HPDE6-E6E7 (cell line): Measurements from ENCODE around the gene PRDM16.

Source experiments
- DNase-seq: peaks from one replicate; pipeline ENCODE4 v3.0.0; 2011; ENCODE audit warnings: missing footprints; ENCODE audit errors: extremely low spot score

Gene PRDM16

DNA sequence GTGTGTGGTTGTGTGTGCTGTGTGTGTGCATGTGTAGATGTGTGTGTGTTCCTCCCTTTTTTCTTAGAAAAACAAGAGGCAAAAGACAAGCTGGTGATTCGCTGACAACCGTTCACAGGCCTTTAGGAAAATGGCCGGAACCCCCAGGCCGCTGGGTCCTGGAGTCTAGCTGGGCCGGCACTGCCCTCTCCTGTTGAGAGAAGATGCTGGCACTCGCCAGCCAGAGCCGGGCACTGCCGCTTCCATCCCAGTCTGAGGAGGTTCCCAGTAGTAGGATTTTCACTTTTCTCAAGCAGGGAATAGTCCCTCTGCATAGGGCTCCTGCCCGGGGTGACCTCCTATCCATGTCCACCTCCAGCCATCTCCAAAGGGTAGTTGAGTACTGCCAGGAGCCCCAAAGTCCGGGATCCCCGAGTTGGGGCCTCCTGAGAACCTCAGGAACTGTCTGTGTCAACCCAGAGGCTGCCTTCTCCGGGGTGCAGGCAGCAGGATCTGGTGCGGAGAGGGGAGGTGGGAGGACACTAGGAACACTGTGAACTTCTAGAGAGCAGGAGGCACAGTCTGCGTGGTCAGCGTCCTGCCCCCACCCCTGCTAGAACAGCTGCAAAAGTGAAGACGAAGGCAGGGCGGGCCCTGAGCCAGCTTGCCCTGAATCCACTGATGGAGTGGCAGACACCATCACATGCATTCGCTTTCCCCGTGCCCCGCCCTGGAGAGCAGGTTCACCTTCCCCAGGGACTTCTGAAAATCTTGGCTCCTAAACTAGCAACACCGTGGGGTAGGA, 341.3 kb downstream of the PRDM16 start:
- DNase-seq: peak; percentile 5

- no peak for DNase-seq
Observed at GRCh38 chr1:3411806-3412205, 342.8 kb downstream of the PRDM16 start.

- DNase-seq: no peak
Observed at GRCh38 chr1:3412376-3412775, 343.4 kb downstream of the PRDM16 start.

GRCh38 chr1:3413975-3414710, 345.1 kb downstream of the PRDM16 start:
- no peak for DNase-seq

GRCh38 chr1:3415260-3416090, 346.5 kb downstream of the PRDM16 start:
- no peak for DNase-seq

DNA sequence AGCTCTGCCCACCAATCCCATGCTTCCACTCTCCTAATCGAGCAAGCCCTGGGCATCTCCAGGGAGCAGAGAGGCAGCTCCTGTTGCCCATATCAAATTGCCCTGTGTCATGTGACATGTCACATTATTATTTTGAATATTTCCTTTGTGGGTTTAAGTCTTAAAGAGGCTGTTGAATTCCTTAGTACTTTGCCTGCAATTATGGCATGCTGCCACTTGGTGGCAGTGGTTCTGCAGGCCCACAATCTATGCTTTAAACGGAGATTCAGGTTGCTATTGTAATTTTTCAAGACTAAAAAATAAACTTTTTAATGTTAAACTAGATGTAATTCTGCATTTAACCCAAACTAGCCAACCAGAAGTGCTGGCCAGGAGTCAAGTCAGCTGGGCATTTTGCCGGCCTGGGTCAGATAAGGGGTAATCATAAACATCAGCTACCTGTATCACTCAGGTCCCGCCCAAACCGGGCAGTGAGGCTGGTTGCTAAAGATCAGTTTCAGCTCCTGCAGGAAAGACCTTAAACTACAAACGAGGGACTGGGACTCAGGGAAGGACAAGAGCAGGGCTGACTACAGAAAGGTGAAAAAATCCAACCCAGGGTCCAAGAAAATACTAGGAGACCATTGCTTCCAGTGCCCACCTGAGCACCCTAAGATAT, 348.2 kb downstream of the PRDM16 start:
- no peak for DNase-seq

- no peak for DNase-seq
Observed at GRCh38 chr1:3417934-3418333, 348.9 kb downstream of the PRDM16 start.

- DNase-seq: no peak
Observed at GRCh38 chr1:3418600-3418999, 349.6 kb downstream of the PRDM16 start.

DNA sequence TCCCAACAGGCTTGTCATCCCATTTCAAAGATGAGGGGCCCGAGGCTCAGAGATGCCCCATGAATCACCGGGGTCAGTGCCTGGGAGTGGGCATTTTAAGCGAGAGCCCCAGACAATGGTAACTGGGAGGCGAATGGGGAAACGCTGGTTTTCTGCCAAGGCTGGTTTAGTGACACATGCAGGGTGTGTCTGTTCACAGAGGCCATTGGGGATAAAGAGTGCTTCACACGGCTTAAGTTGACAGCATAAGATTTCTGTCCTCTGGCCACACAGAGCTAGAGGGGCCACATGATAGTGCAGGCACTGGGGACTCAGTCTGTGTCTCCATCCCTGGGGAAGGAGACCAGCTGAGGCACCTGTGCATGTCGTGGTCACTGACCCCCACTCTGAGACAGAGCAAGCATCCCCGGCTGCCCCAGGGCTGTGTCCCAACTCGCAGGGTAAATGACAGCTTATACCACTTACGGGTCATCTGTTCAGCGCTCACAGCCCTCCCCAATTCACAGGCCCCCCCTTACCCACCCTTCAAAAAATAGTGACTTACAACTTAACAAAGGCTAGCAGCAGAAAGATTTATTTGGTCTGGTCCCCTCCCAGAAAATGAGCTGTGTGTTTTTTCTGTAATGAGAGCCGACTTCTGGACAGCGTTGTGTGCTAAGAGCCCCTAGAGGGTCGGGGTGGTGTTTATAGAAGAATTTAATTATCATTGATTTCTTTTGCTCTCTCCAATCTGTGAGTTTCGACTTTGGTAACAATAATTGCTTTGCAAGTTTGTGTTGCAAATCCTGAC, 350.6 kb downstream of the PRDM16 start:
- peak; percentile 36 for DNase-seq

DNA sequence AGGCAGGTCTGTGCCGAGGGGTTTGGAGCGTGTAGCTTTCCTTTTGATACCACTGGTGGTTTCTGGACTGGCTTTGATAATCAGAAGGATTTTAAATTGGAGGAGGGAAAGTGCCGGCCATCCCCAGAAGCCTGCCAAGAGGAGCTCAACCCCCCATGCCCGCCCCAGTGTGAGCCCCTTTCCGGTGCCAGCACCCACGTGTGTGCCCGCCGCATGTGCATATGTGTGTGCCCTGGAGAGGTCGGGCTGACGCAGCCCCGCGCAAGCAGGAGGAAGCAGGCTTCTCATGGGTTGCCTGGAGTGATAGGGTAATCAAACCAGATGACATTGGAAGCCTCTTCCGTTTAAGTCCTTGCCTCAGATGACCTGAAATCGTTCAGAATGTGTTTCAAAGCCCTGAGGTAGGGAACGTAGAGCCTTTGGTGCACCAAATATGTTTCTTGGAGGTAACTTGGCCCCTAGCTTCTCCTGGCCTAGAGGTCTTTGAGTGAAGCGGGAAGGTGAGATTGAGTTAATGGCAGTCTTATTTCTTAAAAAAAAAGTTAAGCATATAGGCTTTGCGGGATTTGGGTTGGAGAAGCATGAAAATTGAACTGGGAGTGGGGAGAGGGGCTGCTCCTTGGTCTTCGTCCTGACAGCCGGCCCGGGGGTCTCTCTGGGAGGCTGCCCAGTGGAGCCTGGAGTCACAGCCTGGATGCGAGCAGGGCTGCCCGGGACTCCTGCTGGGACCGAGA, 351.4 kb downstream of the PRDM16 start:
- DNase-seq: no peak

DNA sequence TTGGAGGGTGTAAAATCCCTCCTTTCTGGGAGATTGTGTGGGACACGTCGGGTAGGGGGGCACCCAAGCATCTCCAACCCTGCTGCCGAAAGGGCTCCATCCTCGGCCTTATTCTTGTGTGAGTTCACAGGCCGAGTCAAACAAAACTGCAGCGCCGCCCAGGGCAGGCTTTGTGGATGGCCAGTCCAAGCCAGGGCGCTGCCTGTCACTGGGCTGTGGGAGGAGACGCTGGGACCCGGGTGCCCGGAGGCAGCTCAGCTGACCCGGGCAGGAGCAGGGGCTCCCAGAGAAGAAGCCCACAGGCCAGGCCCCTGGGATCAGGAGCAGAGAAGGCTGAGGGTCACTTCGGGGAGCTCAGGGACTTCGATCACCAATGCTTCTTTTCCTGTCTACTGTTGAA, 353.6 kb downstream of the PRDM16 start:
- DNase-seq: no peak

GRCh38 chr1:3423245-3423829, 354.3 kb downstream of the PRDM16 start:
- DNase-seq: no peak

DNA sequence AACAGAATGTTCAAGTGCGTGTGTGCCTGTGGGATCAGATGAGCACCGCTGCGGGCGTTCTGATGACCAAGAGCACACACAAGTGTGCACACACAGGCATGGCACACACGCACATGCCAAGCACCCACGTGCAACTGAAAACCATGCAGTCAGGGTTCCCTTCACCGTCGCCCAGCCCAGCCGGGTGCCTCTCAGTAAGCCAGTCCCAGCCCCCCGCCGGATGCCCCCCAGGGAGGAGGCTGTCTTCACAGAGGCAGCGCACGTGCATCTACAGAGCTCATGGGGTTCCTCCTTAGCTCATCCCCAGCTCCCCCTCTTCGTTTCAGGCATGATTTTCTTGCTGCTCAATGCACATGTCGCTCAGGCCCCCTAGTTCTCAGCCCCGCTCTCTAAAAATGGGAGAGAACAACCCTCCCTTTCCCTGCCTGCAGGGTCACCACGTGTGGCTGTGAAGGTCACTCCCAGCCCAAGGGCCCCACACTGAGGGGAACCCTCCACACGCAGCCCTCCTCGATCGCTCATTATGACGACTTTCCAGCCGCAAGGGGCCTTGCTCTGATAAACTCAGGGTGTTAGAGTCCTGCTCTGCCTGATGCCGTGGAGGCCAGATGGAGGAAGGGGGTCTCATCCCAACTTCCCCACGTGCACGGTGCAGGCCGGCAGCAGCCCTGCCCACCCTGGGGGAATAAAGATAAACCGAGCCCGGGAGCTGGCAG, 355.1 kb downstream of the PRDM16 start:
- no peak for DNase-seq

- no peak for DNase-seq
Observed at GRCh38 chr1:3425486-3426215, 356.6 kb downstream of the PRDM16 start.

- no peak for DNase-seq
Observed at GRCh38 chr1:3426956-3427535, 358.0 kb downstream of the PRDM16 start.

DNA sequence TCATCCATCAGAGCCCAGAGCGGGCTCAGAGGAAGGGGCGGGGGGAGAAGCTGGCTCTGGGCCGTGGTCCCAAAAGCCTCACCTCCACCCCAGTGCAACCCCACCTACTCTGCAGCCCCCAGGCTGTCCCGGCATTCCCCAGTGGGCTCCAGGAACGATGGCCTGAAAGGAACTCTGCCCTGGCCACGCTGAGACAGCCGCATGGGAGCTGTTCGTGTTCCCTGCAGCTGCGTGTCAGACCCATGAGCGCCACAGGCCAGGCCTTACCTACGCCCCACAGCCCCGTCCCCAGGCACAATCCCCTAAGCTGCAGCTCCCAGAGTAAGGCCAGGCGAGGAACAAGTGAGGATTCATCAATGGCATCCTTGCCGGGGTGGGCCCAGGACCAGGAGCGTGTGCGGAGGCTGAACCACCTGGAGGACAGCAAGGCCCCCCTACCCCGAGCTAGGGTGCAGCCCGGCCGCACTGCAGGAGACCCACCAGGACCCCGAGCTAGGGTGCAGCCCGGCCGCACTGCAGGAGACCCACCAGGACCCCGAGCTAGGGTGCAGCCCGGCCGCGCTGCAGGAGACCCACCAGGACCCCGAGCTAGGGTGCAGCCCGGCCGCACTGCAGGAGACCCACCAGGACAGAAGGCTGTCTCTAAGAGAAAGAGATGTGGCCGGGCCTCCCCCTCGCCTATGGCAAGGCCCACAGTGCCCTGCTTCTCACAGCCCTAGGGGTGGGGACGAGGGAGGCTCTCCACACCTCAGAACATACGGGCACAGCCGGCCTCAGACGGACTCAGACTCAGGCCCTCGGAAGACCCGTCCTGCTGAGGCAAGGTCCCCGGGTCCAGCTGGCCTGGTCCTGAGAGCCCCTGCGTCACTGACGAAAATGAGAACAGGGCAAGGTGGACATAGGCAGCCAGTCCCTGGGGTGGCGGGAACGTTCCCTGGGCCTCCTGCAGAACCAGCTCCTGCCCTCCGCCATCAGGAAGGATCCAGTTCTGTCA, 359.0 kb downstream of the PRDM16 start:
- no peak for DNase-seq

GRCh38 chr1:3428899-3429298, 359.9 kb downstream of the PRDM16 start:
- DNase-seq: no peak
